ENCODE measurements around the gene CABP4.
"Not testable (repeated sequence)": the region's sequence is repeated elsewhere in the genome, so short reads cannot be mapped to it uniquely, and the experiment has no call there.

Gene CABP4

GRCh38 chr11:67418476-67419281 lies 36.5 kb upstream of the CABP4 start:
- DNase-seq (ENCODE audit: insufficient read length, low spot score) (no peak), FAIRE-seq (peak; percentile 60)
- TF ChIP-seq TAF1 (IDR thresholded peaks at IDR 0.05; ENCODE audit: low read depth, low read length) (no peak), SPI1 (IDR thresholded peaks at IDR 0.05; ENCODE audit: low read depth, low read length) (peak; percentile 83)

- TF ChIP-seq POU2F2 (IDR thresholded peaks at IDR 0.05; ENCODE audit: low read depth, low read length) = no peak
- no peak for TF ChIP-seq SPI1 (IDR thresholded peaks at IDR 0.05; ENCODE audit: low read depth, low read length)
- no peak for TF ChIP-seq TAF1 (IDR thresholded peaks at IDR 0.05; ENCODE audit: low read depth, low read length)
- TF ChIP-seq POLR2A (IDR thresholded peaks at IDR 0.05; ENCODE audit: low read depth, low read length) = no peak
- TF ChIP-seq PAX5 (IDR thresholded peaks at IDR 0.05; ENCODE audit: insufficient read depth, low read length, severe bottlenecking) = no peak
- no peak for TF ChIP-seq POLR2AphosphoS5 (IDR thresholded peaks at IDR 0.05; ENCODE audit: low read depth, low read length)
- DNase-seq (ENCODE audit: insufficient read length, low spot score) = no peak
- FAIRE-seq = no peak
Observed at GRCh38 chr11:67419325-67420049, 35.7 kb upstream of the CABP4 start.

GRCh38 chr11:67420147-67420645 lies 35.0 kb upstream of the CABP4 start:
- FAIRE-seq (no peak), DNase-seq (ENCODE audit: insufficient read length, low spot score) (no peak)
- TF ChIP-seq POU2F2 (IDR thresholded peaks at IDR 0.05; ENCODE audit: low read depth, low read length) = no peak
- no peak for TF ChIP-seq TAF1 (IDR thresholded peaks at IDR 0.05; ENCODE audit: low read depth, low read length)
- no peak for TF ChIP-seq POLR2AphosphoS5 (IDR thresholded peaks at IDR 0.05; ENCODE audit: low read depth, low read length)
- TF ChIP-seq POLR2A (IDR thresholded peaks at IDR 0.05; ENCODE audit: low read depth, low read length) = no peak
- TF ChIP-seq PAX5 (IDR thresholded peaks at IDR 0.05; ENCODE audit: insufficient read depth, low read length, severe bottlenecking) = no peak
- no peak for TF ChIP-seq SPI1 (IDR thresholded peaks at IDR 0.05; ENCODE audit: low read depth, low read length)

- FAIRE-seq = peak; percentile 98
- peak; percentile 99 for DNase-seq (ENCODE audit: insufficient read length, low spot score)
- TF ChIP-seq TAF1 (IDR thresholded peaks at IDR 0.05; ENCODE audit: low read depth, low read length) = no peak
- no peak for TF ChIP-seq POLR2AphosphoS5 (IDR thresholded peaks at IDR 0.05; ENCODE audit: low read depth, low read length)
- TF ChIP-seq PAX5 (IDR thresholded peaks at IDR 0.05; ENCODE audit: insufficient read depth, low read length, severe bottlenecking) = peak; percentile 16
- no peak for TF ChIP-seq SPI1 (IDR thresholded peaks at IDR 0.05; ENCODE audit: low read depth, low read length)
Observed at GRCh38 chr11:67420646-67421429, 34.3 kb upstream of the CABP4 start.

GRCh38 chr11:67421430-67422031 lies 33.6 kb upstream of the CABP4 start:
- DNase-seq (ENCODE audit: insufficient read length, low spot score) (no peak), FAIRE-seq (no peak)
- TF ChIP-seq TAF1 (IDR thresholded peaks at IDR 0.05; ENCODE audit: low read depth, low read length) = no peak
- no peak for TF ChIP-seq POLR2AphosphoS5 (IDR thresholded peaks at IDR 0.05; ENCODE audit: low read depth, low read length)

- TF ChIP-seq POU2F2 (IDR thresholded peaks at IDR 0.05; ENCODE audit: low read depth, low read length) = no peak
- no peak for TF ChIP-seq POLR2AphosphoS5 (IDR thresholded peaks at IDR 0.05; ENCODE audit: low read depth, low read length)
- no peak for TF ChIP-seq PAX5 (IDR thresholded peaks at IDR 0.05; ENCODE audit: insufficient read depth, low read length, severe bottlenecking)
- TF ChIP-seq TAF1 (IDR thresholded peaks at IDR 0.05; ENCODE audit: low read depth, low read length) = no peak
- TF ChIP-seq SPI1 (IDR thresholded peaks at IDR 0.05; ENCODE audit: low read depth, low read length) = no peak
- no peak for TF ChIP-seq POLR2A (IDR thresholded peaks at IDR 0.05; ENCODE audit: low read depth, low read length)
- FAIRE-seq (no peak), DNase-seq (ENCODE audit: insufficient read length, low spot score) (no peak)
Observed at GRCh38 chr11:67422891-67423290, 32.3 kb upstream of the CABP4 start.

DNA sequence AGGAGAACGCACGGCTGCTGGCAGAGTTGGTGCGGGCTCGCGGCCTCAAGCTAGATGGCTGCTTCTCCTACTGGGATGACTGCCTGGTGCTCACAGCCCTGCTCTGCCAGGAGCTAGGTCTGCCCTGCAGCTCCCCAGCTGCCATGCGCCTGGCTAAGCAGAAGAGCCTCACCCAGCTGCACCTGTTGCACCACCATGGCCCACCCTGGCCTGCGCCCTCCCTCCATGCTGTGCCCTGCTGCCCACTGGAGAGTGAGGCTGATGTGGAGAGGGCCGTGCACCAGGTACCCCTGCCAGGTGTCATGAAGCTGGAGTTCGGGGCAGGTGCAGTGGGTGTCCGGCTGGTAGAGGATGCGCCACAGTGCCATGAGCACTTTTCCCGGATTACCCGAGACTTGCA lies 31.7 kb upstream of the CABP4 start:
- TF ChIP-seq TAF1 (IDR thresholded peaks at IDR 0.05; ENCODE audit: low read depth, low read length) (no peak), SPI1 (IDR thresholded peaks at IDR 0.05; ENCODE audit: low read depth, low read length) (no peak), PAX5 (IDR thresholded peaks at IDR 0.05; ENCODE audit: insufficient read depth, low read length, severe bottlenecking) (no peak), POU2F2 (IDR thresholded peaks at IDR 0.05; ENCODE audit: low read depth, low read length) (no peak), POLR2A (IDR thresholded peaks at IDR 0.05; ENCODE audit: low read depth, low read length) (no peak), POLR2AphosphoS5 (IDR thresholded peaks at IDR 0.05; ENCODE audit: low read depth, low read length) (no peak)
- DNase-seq (ENCODE audit: insufficient read length, low spot score) (no peak), FAIRE-seq (no peak)

GRCh38 chr11:67423891-67424613 lies 31.1 kb upstream of the CABP4 start:
- no peak for FAIRE-seq

DNA sequence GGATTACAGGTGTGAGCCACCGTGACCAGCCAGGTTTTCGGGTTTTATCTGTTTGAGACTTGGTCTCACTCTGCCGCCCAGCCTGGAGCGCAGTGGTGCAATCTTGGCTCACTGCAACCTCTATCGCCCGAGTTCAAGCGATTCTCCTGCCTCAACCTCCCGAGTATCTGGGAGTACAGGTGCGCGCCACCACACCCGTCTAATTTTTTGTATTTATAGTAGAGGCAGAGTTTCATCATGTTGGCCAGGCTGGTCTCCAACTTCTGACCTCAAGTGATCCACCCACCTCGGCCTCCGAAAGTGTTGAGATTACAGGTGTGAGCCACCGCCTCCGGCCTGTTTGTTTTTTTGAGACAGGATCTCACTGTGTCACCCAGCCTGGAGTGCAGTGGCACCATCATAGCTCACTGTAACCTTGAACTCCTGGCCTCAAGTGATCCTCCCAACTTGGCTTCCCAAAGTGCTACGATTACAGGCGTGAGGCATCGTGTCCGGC lies 27.7 kb upstream of the CABP4 start:
- not testable (repeated sequence) for FAIRE-seq; DNase-seq (ENCODE audit: insufficient read length, low spot score)

More at GRCh38 chr11:67423891-67424613, 31.1 kb upstream of the CABP4 start:
- no peak for DNase-seq (ENCODE audit: insufficient read length, low spot score)
- TF ChIP-seq SPI1 (IDR thresholded peaks at IDR 0.05; ENCODE audit: low read depth, low read length) (no peak), POU2F2 (IDR thresholded peaks at IDR 0.05; ENCODE audit: low read depth, low read length) (no peak), POLR2AphosphoS5 (IDR thresholded peaks at IDR 0.05; ENCODE audit: low read depth, low read length) (no peak), PAX5 (IDR thresholded peaks at IDR 0.05; ENCODE audit: insufficient read depth, low read length, severe bottlenecking) (no peak), POLR2A (IDR thresholded peaks at IDR 0.05; ENCODE audit: low read depth, low read length) (no peak), TAF1 (IDR thresholded peaks at IDR 0.05; ENCODE audit: low read depth, low read length) (no peak)
